Measurements from ENCODE around the gene CEP170B.
"Not testable (repeated sequence)": the region's sequence is repeated elsewhere in the genome, so short reads cannot be mapped to it uniquely, and the experiment has no call there.

CEP170B gene

GRCh38 chr14:104865081-104865630 is at the start of gene CEP170B:
Gene CEP170B (plus strand): TSS chr14:104865268. CDS start chr14:104868451, 3,183 bp downstream.
- DNase-seq (ENCODE audit: low read depth) = no peak
- H3K4me3 ChIP-seq (ENCODE audit: low read depth, low read length) = peak within 1 kb of the TSS; percentile 75

- peak overlapping the region; percentile 84 for H3K4me3 ChIP-seq (ENCODE audit: low read depth, low read length)
- no peak for DNase-seq (ENCODE audit: low read depth)
Measured at GRCh38 chr14:104816616-104816884, 48.5 kb upstream of the CEP170B start.

GRCh38 chr14:104817930-104818713 is 46.9 kb upstream of the CEP170B start:
- no peak overlapping the region for H3K4me3 ChIP-seq (ENCODE audit: low read depth, low read length)
- DNase-seq (ENCODE audit: low read depth) = no peak

- no peak overlapping the region for H3K4me3 ChIP-seq (ENCODE audit: low read depth, low read length)
- DNase-seq (ENCODE audit: low read depth) = no peak
Measured at GRCh38 chr14:104818714-104819161, 46.3 kb upstream of the CEP170B start.

GRCh38 chr14:104819361-104819781 is 45.7 kb upstream of the CEP170B start:
- DNase-seq (ENCODE audit: low read depth) = no peak
- H3K4me3 ChIP-seq (ENCODE audit: low read depth, low read length) = no peak overlapping the region

- H3K4me3 ChIP-seq (ENCODE audit: low read depth, low read length) = no peak overlapping the region
- no peak for DNase-seq (ENCODE audit: low read depth)
Measured at GRCh38 chr14:104820669-104821228, 44.3 kb upstream of the CEP170B start.

- H3K4me3 ChIP-seq (ENCODE audit: low read depth, low read length) = no peak overlapping the region
- DNase-seq (ENCODE audit: low read depth) = no peak
Measured at GRCh38 chr14:104821229-104821945, 43.7 kb upstream of the CEP170B start.

- no peak for DNase-seq (ENCODE audit: low read depth)
- no peak overlapping the region for H3K4me3 ChIP-seq (ENCODE audit: low read depth, low read length)
Measured at GRCh38 chr14:104821971-104822608, 43.0 kb upstream of the CEP170B start.

GRCh38 chr14:104822821-104823615 is 42.0 kb upstream of the CEP170B start:
- H3K4me3 ChIP-seq (ENCODE audit: low read depth, low read length) = no peak overlapping the region
- DNase-seq (ENCODE audit: low read depth) = no peak

GRCh38 chr14:104824353-104824997 is 40.6 kb upstream of the CEP170B start:
- DNase-seq (ENCODE audit: low read depth) = no peak
- H3K4me3 ChIP-seq (ENCODE audit: low read depth, low read length) = no peak overlapping the region

- DNase-seq (ENCODE audit: low read depth) = no peak
- H3K4me3 ChIP-seq (ENCODE audit: low read depth, low read length) = peak overlapping the region; percentile 72
Measured at GRCh38 chr14:104826189-104826860, 38.7 kb upstream of the CEP170B start.

- no peak for DNase-seq (ENCODE audit: low read depth)
- H3K4me3 ChIP-seq (ENCODE audit: low read depth, low read length) = peak overlapping the region; percentile 56
Measured at GRCh38 chr14:104826861-104827176, 38.2 kb upstream of the CEP170B start.

GRCh38 chr14:104827177-104828055 is 37.7 kb upstream of the CEP170B start:
- H3K4me3 ChIP-seq (ENCODE audit: low read depth, low read length) = peak overlapping the region; percentile 56
- DNase-seq (ENCODE audit: low read depth) = no peak

GRCh38 chr14:104830781-104831180 is 34.3 kb upstream of the CEP170B start:
- no peak overlapping the region for H3K4me3 ChIP-seq (ENCODE audit: low read depth, low read length)
- no peak for DNase-seq (ENCODE audit: low read depth)

- not testable (repeated sequence) for H3K4me3 ChIP-seq (ENCODE audit: low read depth, low read length); DNase-seq (ENCODE audit: low read depth)
Measured at GRCh38 chr14:104836171-104836935, 28.7 kb upstream of the CEP170B start.

GRCh38 chr14:104841730-104842129 is 23.3 kb upstream of the CEP170B start:
- no peak overlapping the region for H3K4me3 ChIP-seq (ENCODE audit: low read depth, low read length)
- DNase-seq (ENCODE audit: low read depth) = no peak

GRCh38 chr14:104843006-104843405 is 22.1 kb upstream of the CEP170B start:
- DNase-seq (ENCODE audit: low read depth) = no peak
- no peak overlapping the region for H3K4me3 ChIP-seq (ENCODE audit: low read depth, low read length)

Measured in skeletal muscle cell (primary cell).